Muscle of back (tissue), 11 donors: ENCODE measurements around the gene DDC. TPM values are rescaled to one million over a fixed set of nuclear protein-coding genes. Genes with fewer than 3 reads are reported as not detected.
"Not testable (repeated sequence)": the region's sequence is repeated elsewhere in the genome, so short reads cannot be mapped to it uniquely, and the experiment has no call there.

Source experiments
- DNase-seq, 3 donors: peaks; one replicate each; pipeline versions ENCODE4 v3.0.0 to v3.0.0-alpha.2; 2013
- polyA plus RNA-seq, 10 donors: library from polyadenylated mRNA; unstranded; fragments of 120-200 nt; gene quantifications; one replicate each; pipeline ENCODE4 v1.2.1, GENCODE V29; 2013; ENCODE audit not compliant: insufficient read length in 10 of 10

DDC gene
- polyA plus RNA-seq, 10 donors = 0.17 to 0.49 (median 0.29) TPM; not detected in 5

DNA sequence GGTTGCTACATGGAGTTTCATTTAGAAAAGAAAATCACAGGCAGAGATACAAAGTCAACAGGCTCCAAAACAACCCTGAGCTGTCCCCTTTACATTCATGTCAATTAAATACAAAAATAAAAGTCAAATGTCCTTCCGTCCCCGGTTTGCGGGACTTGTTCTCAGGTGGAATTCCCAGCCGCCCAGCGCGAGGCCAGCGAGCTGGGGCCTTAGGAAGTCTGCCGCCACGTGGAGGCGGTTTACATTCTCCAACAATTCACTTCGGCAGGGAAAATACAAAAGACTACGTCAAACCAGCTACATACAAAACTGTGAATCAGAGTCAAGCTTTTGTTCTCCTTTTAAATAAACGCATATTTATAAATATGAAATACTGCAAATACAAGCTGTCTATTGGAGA is 25.3 kb upstream of the DDC start:
- no peak for DNase-seq

- DNase-seq = no peak
Measured at GRCh38 chr7:50589364-50589763, 24.2 kb upstream of the DDC start.

DNA sequence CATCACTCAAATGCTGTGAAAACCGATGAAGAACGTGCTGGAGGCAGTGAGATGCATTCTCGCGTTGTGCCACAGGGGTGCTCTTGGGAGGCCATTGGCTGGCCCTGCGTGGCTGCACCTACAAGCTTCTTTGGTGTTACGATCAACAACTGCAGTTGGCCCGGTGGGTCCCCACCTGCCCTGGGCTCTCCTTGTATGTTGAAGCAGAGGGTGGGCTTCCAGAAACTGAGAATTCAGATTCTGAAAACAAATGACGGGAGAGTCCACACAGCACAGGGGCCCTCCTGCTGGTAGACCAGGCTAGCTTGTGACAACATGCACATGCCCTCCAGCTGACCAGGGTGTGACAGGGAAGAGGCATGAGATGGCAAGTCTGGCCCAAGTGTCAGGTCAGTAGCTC is 23.7 kb upstream of the DDC start:
- no peak for DNase-seq

DNA sequence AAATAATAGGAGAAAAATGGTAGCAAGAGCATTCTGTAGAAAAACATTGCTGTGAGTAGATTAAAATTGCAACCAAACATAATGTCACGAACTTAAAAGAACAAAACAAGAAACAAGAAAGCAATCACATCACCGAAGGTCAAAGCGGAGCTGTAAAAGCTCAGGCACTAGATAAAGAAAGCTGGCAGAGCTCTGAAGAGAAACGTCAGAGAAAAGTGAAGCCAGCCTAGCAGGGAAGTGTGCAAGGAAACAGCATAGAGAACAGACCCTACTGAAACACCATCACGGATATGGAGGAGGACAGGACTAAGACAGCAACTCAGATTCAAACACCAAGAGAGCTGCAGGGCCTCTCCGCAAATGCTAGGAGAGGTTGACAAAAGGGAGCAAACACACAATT is 22.5 kb upstream of the DDC start:
- no peak for DNase-seq

DNA sequence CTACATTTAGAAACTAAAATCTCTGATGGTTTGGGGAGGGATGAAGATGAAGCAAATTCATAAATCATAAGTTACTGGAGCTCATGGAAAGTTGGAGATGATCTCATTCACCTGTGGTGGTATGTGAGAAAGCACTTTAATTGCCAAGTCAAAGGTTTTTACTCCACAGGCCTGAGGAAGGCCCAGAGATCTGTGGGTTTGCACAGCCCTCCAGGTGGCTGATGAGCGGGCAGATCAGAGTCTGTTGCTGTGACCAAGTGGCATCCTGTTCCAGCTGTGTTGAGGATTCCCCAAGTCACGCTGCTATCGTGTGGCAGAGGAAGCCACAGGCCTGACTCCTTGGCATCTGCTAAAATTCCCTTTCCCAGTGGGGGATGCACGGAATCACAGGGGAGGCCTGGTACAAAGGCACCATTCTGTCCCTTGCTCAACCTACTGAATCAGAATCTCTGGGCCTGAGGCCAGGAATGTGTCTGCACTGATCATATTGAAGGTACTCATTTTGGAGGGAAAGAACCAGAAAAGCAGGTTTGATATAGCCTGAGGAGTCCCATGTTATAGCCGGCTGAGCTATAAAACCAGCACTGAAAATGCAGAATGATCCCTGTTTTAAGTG is 19.7 kb upstream of the DDC start:
- no peak for DNase-seq

DNA sequence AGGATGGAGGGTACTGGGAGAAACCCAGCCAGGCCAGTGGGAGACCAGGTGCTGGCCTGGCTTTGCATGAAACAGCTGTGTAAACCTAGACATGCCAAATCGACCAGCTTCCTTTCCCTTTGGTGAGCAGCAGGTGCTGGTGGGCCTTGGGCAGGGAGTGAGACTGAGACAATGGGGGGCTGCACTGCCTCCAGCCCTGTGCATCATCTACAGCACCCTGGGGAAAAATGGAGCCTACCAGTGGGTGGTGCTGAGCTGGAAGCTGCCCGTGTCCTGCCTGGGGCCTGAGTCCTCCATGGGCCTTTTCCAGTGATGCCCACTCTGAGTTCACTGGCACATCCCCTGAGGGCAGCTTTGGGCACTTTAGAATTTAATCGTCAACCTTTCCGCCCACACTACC is 19.2 kb upstream of the DDC start:
- no peak for DNase-seq

GRCh38 chr7:50583295-50583694 is 18.1 kb upstream of the DDC start:
- not testable (repeated sequence) for DNase-seq

DNA sequence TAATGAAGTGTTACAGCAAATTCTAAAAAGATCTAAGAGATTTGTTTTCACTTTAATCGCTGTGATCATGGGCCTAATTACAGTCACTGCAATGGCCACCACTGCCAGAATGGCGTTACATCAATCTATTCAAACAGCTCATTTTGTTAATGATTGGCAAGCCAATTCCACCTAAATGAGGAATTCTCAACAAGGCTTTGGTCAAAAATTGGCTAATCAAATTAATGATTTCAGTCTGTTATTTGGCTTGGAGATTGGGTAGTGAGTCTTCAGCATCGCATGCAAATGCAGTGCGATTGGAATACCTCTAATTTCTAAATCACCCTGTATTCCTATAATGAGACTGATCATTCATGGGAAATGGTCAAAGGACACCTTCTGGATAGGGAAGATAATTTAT is 17.1 kb upstream of the DDC start:
- DNase-seq = not testable (repeated sequence)

- not testable (repeated sequence) for DNase-seq
Measured at GRCh38 chr7:50580666-50581065, 15.5 kb upstream of the DDC start.

- DNase-seq = no peak
Measured at GRCh38 chr7:50580057-50580456, 14.9 kb upstream of the DDC start.

GRCh38 chr7:50578105-50578504 is 12.9 kb upstream of the DDC start:
- not testable (repeated sequence) for DNase-seq

DNA sequence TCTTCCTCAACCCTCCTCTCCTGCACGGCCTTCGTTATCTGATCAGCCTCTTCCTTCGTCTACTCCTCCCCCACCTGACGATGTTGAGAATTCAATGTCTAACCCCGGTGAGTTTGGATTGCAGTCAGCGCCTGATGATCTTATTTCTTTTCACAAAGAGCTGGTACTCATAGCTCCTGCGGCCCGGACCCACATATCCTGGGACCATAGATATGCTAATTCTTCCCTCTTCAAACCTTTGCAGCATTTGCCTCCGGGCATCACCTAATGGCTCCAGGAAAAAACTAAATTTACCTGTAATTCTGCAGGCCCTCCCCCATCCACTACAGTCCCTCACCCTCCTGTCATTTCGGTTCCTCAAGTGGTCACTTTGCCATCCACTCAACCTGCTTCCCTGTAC is 12.4 kb upstream of the DDC start:
- no peak for DNase-seq

DNA sequence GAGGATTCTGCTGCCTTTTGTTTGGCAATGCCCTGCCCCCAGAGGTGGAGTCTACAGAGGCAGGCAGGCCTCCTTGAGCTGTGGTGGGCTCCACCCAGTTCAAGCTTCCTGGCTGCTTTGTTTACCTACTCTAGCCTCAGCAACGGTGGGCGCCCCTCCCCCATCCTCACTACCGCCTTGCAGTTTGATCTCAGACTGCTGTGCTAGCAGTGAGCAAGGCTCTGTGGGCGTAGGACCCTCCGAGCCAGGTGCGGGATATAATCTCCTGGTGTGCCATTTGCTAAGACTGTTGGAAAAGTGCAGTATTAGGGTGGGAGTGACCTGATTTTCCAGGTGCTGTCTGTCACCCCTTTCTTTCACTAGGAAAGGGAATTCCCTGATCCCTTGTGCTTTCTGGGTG is 11.2 kb upstream of the DDC start:
- not testable (repeated sequence) for DNase-seq

DNA sequence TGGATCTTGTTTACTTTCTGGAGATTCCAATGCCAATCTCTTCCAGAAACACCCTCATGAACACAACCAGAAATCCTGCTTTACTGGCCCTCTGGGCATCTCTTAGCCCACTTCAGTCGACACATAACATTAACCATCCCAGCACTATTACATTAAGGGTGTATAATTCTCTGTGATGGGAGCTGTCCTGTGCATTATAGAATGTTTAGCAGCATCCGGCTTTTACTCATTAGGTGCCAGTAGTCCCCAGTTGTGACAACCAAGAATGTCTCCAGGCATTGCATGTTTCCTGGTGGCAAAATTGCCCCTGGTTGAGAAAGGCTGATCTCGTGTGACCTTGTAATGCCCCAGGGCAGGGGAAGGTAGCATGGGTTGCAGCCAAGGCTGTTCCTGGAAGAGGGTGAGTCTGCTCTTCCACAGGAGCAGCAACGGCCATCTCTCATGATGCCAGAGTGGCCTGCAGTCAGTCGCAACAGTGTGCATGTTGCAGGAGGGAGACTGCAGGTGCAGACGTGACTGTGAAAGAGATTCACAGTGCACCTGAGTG is 2.6 kb upstream of the DDC start:
- no peak for DNase-seq

DNA sequence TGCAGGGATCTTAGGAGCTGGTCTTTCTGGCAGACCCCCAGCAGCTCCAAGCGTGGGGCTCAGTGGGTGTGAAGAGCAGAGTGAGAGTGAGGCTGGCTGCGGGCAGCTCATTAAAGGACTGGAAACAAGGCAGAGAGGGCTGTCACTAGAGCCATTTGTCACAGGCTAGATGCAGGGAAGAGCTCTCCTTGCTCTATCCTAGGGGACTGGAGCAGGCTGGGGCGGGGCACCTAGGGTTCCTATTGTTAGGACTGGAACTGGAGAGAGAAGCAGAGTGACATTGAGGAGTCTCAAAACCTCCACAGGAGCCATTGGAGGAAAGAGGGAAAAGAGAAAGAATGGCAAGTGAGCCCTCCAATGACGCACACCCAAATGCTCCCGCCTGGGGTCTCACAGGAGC is 772 bp upstream of the DDC start:
- DNase-seq = no peak

GRCh38 chr7:50565559-50565916 is 333 bp upstream of the DDC start:
- DNase-seq = no peak

DNA sequence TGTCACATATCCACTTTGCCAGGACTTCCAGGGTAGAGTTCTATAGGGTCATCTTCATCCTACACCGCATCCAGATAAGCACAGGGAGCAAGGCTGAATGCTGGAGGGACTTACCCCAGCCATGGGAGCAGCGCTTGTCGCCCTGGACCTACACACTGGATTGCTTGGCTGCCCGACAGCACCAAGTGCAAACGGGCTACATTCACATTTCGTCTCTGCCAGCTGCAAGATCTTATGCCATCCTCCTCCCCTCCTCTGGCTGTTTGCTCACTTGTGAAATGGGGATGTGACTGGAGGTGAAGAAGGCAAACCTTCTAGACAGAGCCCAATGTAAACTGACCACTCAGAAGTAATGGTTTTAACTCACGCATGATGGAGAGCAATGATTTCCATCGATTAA is 1.0 kb downstream of the DDC start:
- no peak for DNase-seq

DNA sequence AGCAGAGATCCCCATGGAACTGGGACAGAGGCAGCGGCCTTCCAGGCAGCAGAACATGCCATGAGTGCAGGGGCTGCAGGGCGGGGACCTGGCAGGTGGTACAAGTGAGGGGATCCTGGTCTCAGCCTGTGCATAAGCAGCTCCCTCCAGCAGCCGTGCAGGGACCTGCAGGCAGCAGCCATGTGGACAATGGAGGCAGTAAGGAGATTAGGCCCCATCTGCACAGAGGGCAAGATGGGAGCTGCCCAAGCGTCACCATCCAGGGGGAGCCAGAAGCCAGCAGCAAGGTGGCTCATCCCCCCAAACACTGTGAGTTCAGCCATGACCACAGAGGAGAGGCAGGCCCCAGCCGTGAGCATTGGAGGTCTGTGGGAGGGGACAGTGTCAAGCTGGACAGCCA is 3.1 kb downstream of the DDC start:
- no peak for DNase-seq

DNA sequence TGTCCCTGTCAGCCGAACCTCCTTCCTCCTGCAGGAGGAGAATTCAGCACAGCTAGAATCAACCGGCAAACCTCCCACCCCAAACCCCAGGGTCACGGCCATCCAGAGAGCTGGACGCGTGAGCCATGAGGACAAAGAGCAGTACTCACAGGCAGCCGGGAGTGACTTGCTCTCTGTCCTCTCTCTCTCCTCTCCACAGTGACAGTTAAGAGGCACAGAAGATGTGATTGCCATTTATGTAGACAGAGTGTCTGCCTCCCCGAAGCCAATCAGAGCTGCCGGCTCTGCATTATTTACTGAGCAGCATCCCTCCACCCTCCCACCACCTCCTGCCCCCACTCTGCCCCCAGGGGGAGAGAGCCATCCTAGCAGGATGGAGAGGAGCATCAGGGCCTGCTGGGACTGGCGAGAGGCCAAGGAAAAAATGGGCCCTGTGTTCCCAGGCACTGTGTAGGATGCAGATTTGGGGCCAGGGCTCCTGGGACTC is 4.3 kb downstream of the DDC start:
- DNase-seq = no peak

DNA sequence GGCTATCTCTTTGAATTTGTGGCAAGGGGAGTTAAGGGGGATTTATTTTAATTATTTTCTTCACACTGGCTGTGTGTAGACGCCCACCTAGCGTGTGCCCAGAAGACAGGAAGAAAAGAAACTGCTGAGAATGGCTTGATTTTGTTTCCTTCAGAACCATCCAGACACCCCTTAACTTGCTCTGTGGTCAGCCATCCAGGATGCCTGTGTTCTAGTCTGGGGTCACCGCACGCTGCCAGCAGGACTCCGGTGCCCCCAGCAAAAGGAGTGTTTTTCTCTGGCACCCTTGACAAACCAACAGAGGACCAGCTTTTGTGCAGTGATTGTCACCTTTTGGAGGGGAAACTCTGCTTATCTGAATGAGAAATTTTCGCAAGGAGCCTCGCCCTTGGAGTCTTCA is 5.3 kb downstream of the DDC start:
- no peak for DNase-seq

DNA sequence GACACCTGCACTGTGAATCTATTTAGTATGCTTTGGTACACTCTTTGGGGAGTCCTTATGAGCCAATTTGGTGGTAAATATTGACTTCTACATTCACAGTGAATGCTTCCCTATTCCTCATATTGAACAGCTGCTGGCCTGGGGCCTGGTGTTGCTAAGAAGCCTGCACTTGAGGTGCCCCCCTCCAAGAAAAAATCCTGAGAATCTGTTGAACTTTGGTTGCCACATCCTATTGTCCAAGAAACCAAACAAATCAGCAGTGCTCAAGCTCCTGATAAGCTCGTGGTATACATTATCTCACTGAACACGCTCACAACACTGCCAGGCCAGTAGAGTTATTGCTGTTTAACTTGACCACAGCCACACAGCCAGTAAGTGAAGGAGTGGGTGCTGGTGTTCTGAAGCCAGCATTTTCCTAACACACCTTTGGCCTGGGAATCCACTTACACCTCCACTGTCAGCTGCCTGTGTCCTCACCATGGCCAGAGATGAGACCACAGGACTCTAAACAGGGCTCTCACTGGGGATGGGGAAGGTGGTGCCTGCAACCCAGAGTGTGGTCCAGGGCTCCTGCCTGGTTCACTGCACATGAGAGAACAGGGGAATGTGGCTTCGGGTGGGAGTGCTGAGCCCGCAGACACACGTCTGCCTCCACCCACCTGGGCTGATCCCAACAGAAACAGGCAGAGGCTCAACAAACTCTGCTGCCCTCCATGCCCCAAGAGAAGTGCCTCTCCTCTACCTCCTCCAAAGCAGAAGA is 6.7 kb downstream of the DDC start:
- DNase-seq = no peak

DNA sequence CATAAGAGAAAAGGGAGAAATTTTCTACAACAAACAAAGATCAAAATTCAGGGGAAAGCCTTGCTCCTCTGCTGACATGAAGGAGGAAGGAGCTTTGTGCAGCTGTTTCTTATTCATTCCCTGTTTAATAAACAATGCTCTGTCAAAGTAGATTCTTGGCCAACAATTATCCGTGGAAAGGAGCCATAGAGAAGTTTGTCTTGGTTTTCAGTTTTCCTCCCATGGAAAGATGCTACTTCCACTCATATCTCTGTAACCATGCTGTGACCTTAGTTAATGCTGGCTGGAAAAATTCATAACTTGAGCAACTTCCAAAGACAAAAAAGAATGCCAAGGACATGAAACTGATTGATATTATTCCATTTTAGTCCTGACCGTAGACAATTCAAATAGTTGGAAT is 8.1 kb downstream of the DDC start:
- DNase-seq = peak; percentile 17 to 60 (median 22)

- DNase-seq = peak in 1 of 3 donors; percentile 5
Measured at GRCh38 chr7:50556247-50556991, 8.8 kb downstream of the DDC start.
